Fibroblast of mammary gland (primary cell): ENCODE results near the gene KCNIP4.

Experiments
- DNase-seq: peaks from one replicate; pipeline ENCODE4 v3.0.0-alpha.2; 2010; ENCODE audit warnings: low read depth
- H3K4me3 ChIP-seq: 2 replicates; pipeline ENCODE4 v1.5.1; 2011; ENCODE audit warnings: low read depth, mild to moderate bottlenecking, low read length, moderate library complexity; ENCODE audit not compliant: control insufficient read depth
- CTCF ChIP-seq: conservative IDR thresholded peaks from 2 replicates; pipeline ENCODE4 v1.5.1; 2011; ENCODE audit warnings: low read depth, low read length, inconsistent platforms; ENCODE audit not compliant: control insufficient read depth, insufficient read depth

The KCNIP4 gene

GRCh38 chr4:21749924-21750323 lies 198.6 kb downstream of the KCNIP4 start:
- TF ChIP-seq CTCF = no peak
- H3K4me3 ChIP-seq = no peak overlapping the region
- no peak for DNase-seq

GRCh38 chr4:21749412-21749811 lies 199.2 kb downstream of the KCNIP4 start:
- no peak for TF ChIP-seq CTCF
- H3K4me3 ChIP-seq = no peak overlapping the region
- DNase-seq = no peak

DNA sequence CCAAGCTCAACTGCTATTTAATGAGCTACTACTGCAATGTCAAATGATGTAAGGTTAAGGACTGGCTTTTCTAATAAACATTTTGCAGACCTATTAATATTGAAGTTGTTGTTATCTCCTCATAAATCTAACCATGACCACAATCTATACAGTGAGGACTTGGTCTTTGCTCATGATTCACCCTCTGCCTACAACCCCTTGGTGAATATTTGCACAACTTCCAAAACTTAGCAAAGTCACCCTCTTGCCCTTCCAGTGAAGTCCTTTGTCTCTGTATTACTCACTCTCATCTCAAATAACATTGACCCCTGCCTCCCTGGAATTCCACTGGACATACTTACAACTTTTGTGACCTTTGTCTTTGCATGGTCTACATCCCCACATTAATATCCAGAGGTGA lies 204.5 kb downstream of the KCNIP4 start:
- TF ChIP-seq CTCF = no peak
- no peak overlapping the region for H3K4me3 ChIP-seq
- no peak for DNase-seq

DNA sequence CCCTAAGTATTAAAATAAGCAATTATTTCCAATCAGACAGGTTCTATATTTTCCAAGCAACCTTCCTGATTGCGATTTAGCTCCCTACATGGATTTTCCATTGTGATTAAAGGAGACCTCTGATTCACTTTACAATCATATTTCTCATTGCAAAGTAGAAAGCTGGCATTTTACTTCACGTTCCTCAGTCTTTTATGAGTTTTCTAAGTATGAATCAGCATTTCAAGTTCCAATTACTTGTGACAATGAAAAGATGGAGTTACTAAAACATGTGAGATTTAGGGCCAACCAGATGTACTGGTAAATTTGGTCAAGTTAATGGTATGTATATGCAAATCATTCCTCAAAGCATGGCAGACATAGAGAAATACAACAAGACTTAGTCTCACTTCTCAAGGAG lies 206.2 kb downstream of the KCNIP4 start:
- no peak overlapping the region for H3K4me3 ChIP-seq
- no peak for DNase-seq
- TF ChIP-seq CTCF = no peak

DNA sequence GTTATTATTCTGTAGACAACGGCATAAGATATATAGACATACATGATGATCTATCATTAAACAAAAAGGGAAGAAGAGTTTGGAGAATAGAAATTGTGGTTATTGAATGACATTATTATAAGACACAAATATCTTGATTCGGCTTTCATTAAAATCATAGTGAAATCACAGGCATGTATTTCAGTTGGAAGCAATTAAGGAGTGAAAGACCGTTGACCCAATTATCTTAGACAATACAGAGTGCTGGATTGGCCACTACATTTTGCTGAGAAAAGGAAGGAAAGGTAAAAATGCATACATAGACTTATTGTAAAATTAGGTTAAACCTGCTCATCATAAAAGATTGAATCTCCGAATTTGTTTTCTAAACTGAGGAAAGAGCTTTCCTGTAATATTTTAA lies 209.8 kb downstream of the KCNIP4 start:
- no peak for DNase-seq
- no peak for TF ChIP-seq CTCF
- no peak overlapping the region for H3K4me3 ChIP-seq

- H3K4me3 ChIP-seq = no peak overlapping the region
- TF ChIP-seq CTCF = no peak
- no peak for DNase-seq
Observed at GRCh38 chr4:21735866-21736265, 212.7 kb downstream of the KCNIP4 start.

DNA sequence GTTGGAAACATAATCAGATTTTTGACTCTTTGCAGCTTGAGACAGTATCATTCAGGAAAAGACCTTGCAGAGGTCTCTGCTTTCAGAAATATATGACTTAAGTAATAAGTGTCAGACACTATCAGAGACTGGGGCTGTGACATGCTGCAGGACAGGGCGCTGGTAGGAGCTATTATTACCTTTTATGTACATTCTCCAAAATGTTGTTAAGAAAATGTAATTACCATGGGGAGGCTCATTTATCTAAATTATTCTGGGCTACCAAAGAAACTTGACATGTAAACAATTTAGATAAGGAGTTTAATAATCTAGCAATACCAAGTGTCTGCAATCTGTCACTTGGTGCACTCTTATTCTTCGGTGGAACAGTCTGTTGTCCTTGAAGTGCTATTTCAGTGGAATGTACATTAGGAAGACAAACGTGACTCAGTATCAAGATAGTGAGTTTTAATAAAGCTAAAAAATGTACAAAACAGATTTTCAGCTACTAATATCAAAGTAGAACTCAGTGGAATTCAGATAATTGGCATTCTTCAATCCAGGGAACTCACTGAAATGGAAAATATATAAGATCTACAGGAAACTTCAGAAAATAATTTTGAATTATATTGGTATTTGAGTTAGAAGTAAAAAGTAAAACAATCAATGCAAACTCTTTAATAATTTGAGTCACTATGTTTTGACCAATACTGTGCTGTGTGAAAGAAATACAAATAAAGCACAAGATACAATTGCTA lies 214.5 kb downstream of the KCNIP4 start:
- DNase-seq = no peak
- no peak for TF ChIP-seq CTCF
- H3K4me3 ChIP-seq = no peak overlapping the region
